Epithelial cell of proximal tubule (primary cell): ENCODE data around the gene PDCD1LG2. TPM values are rescaled to one million over a fixed set of nuclear protein-coding genes. Genes with fewer than 3 reads are reported as not detected.
A peak's percentile ranks its signal among the peaks of the same experiment; 100 is the strongest.

Experiments
- DNase-seq: peaks from one replicate; pipeline ENCODE4 v3.0.0-alpha.2; 2011; ENCODE audit warnings: low read depth
- H3K4me3 ChIP-seq: 2 replicates; pipeline ENCODE4 v1.5.1; 2011; ENCODE audit warnings: low read depth, mild to moderate bottlenecking, low read length
- total RNA-seq: library from RNA; depleted of rRNA; stranded (reverse); fragments of >200 nt; gene quantifications from 2 replicates; pipeline ENCODE4 v1.2.3, GENCODE V29; 2015
- TF ChIP-seq, protein P1 (sequence below): conservative IDR thresholded peaks from 2 replicates; pipeline ENCODE4 v1.5.1; 2012; ENCODE audit warnings: low read depth, mild to moderate bottlenecking, low read length

PDCD1LG2 gene
- total RNA-seq, 1 donor from 2014 or later: 2.7 TPM

DNA sequence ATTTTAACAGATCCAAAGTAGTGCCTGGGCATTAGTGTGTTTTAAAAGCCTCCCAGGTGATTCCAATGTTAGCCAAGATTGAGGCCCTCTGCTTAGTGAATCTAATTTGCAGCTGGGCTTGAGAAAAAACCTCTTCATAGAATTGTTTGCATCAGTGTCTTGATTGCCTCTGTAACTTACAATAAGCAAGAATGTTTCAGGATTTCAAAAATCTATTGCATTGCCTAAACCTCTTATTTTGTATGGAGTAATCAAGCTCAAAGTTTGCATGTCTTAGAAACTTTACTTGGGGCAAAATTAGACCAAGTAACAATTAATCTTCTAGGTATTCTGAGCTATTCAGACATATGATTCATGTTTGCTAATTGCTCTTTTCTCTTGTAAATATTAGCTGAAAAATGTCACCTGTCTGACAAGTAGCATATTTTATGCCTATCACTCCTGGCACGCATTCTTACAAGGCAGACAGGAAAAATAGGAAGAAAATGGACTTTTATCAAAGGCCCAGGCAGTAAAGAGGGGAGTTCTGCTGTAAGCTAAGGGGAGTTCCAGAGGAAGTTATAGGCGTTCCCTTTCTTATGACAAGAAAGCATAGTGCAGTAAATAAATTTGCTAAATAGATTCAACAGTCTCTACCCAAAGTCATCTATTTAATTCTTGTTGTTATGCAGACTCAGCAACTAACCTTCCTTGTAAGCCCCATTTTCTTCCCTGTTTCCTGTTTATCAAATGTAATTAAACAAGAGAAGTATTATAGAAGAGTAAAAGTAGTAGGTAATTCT lies 21.0 kb downstream of the PDCD1LG2 start:
- H3K4me3 ChIP-seq: no peak overlapping the region
- no peak for DNase-seq
- TF ChIP-seq, protein P1, sequence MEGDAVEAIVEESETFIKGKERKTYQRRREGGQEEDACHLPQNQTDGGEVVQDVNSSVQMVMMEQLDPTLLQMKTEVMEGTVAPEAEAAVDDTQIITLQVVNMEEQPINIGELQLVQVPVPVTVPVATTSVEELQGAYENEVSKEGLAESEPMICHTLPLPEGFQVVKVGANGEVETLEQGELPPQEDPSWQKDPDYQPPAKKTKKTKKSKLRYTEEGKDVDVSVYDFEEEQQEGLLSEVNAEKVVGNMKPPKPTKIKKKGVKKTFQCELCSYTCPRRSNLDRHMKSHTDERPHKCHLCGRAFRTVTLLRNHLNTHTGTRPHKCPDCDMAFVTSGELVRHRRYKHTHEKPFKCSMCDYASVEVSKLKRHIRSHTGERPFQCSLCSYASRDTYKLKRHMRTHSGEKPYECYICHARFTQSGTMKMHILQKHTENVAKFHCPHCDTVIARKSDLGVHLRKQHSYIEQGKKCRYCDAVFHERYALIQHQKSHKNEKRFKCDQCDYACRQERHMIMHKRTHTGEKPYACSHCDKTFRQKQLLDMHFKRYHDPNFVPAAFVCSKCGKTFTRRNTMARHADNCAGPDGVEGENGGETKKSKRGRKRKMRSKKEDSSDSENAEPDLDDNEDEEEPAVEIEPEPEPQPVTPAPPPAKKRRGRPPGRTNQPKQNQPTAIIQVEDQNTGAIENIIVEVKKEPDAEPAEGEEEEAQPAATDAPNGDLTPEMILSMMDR: no peak

DNA sequence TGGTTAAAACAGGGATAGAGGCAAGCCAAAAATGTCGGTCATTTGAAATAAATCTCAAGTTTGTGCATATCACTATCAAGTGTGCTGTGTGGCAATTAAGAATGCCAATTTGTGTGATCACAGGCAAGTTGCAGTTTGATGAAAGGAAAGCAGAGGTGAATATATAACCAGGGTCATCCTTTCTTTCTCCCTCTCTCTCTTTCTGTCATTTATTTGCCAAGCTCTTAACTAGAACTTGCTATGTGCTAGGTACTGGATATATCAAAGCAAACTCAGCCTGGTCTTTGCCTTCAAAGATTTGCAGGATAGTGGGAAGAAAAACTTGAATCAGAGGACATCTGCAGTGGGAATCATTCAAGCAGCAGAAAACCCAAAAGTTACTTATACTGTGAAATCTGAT lies 22.0 kb downstream of the PDCD1LG2 start:
- H3K4me3 ChIP-seq: no peak overlapping the region
- TF ChIP-seq, protein P1: no peak
- peak; percentile 44 for DNase-seq

DNA sequence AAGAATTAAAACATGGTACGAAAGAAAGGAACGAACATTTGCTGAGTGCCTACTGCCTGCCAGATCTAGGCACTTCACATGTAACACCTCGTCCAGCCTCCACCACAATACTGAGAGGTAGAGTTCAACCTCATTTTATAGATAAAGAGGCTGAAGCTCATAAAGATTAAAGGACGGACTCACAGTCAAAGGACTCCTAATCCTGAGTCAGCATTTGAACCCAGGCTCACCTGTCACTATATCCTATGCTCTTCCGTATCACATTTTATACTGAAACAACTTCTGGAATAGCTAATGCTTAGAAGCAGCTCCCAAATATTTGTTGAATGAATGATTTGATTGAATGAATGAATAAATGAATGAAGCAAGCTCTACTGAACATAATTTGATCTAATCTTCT lies 22.5 kb downstream of the PDCD1LG2 start:
- no peak overlapping the region for H3K4me3 ChIP-seq
- no peak for DNase-seq
- TF ChIP-seq, protein P1: no peak

DNA sequence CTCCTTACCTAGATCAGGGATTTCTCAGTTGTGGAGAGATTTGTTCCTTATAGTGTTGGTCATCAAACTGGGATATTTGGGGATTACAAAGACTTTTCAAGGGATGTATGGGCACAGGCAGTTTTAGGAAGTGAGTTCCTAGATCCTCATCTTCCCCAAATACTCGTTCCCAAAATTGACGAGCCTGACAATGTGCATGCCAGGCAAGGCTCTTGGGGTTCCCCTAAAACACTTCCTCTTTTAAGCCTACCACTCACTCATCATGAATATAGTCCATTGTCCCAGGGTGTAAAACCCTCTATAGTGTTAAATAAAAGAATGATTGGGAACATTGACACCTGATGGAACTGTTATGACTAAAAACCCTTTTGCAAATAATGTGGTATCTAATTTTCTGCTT lies 26.4 kb downstream of the PDCD1LG2 start:
- no peak overlapping the region for H3K4me3 ChIP-seq
- TF ChIP-seq, protein P1: no peak
- DNase-seq: no peak

DNA sequence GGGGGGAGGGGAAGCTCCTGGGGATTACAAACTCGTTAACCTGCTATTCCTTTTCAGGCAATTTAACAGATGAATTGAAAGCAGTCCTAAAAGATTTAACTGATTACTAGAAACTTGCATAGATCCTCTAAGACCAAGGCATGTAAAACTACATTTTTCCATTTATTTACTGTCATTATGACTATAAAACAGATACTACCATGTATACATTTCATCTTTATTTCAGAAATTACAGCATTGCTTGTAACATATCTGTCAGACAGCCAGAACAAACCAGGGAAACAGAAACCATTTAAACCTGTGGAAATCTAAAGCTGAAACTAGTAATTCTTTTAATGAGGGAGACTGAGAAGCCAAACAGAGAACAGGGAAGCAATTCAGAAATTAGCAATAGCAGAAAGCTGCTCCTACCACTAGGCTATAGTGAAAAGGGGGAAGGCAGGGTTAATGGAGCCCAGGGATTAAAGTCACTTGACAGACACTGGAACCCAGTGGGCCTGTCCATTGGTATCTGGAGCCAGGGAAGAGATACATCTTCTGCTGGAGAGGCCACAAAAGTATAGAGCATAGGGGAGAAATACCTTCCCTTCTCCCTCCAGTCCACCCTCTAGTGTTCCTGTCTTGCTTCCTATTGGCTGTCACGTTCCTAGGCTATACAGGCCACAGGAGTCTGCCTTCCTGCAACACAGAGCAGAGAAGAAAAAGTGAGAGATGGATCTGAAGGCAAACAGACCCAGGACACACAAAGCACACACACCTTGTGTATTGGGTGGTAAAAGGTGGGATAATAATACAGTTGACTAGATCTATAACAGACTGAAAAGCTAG lies 33.8 kb downstream of the PDCD1LG2 start:
- H3K4me3 ChIP-seq: no peak overlapping the region
- DNase-seq: no peak
- TF ChIP-seq, protein P1: no peak

DNA sequence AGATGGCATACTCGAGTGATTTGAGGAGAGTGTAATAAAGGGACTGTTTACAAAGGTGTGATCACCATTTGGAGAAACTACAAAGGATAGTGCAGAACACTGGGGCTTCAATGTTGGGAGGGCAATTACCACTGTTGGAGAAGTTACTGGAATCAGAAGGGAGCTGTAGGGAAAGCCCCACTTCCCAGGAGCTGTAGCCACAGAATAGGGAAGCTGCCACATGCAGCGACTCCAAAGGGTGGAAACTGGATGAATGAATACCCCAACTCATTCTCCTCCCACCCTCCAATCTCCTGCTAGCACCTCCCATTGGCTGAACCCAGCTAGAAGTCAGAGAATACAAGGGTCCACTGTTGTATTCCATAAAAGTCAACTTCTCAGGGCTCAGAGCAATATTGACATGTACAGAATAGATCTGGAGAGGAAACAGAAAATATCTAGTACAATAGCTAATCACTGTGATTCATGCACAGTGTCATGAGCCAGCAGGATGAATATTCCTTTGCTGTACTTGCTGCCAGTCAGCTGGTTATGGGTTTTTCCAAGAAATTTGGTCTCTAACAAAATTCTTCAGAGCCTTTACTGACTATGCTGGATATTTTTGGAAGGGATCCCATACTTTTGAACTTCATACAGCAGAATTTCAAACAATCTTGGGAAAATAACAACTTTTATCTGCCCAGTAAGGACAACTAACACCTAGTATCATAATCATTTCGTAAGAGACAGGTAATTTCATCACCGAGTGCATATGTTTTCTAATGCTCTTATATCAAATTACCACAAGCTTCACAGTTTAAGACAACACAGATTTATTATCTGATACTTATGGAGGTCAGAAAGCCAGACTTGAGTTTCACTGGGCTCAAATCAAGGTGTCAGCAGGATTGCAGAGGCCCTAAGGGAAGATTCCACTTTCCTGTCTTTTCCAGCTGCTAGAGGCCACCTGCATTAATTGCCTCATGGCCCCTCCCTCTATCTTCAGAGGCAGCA lies 39.6 kb downstream of the PDCD1LG2 start:
- H3K4me3 ChIP-seq: no peak overlapping the region
- TF ChIP-seq, protein P1: no peak
- DNase-seq: no peak
